ENCODE measurements around the gene CBY2. TPM values are rescaled to one million over a fixed set of nuclear protein-coding genes. Genes with fewer than 3 reads are reported as not detected.
A peak's percentile ranks its signal among the peaks of the same experiment; 100 is the strongest.

Gene CBY2
- polyA plus RNA-seq, 4 donors = 0.39 to 1.1 (median 0.46) TPM; not detected in 1

DNA sequence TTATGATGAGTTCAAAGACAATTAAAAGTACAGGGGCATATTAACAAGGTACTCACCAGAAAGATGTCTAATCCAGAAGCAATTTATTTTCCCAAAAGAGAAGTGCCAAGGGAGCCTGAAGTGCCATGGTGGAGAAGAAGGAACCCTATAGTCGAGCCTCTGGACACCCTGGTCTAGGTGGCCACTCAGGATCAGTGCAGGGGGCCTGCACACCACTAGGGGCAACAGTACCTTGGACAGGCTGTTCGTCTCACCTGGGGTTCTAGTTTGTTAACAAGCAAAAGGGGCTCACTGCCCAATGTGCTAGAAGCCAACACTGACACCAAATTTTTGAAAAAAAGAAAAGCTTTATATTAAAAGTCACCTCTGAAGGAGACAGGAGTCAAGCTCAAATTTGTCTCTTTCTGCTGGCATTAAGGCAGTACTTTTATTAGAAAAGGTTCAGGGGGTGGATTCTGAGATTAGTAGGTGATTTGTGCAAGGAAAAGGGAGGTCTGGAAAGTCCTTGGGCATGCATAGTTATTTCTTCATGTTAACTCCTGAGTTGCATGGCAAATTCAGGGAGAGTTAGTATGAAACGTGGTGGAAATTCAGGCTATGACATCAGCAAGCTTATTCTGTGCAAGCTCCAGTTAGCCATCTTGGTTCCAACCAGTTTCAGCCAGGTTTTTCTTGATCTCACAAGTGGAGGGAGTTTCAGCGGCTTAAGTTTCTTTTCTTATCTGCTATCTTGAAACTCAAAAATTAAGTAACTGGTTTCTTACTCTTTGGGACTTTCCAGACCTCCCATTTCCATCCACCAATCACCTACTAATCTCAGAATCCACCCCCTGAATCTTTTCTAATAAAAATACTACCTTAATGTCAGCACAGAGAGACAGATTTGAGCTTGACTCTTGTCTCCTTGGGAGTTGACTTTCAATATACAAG, 884 bp upstream of the CBY2 start:
- no peak for DNase-seq (ENCODE audit: low read depth in 4 of 4, low spot score in 3 of 4)

- DNase-seq (ENCODE audit: low read depth in 4 of 4, low spot score in 3 of 4) = no peak
Observed at GRCh38 chr13:45702869-45703391, 810 bp downstream of the CBY2 start.

DNA sequence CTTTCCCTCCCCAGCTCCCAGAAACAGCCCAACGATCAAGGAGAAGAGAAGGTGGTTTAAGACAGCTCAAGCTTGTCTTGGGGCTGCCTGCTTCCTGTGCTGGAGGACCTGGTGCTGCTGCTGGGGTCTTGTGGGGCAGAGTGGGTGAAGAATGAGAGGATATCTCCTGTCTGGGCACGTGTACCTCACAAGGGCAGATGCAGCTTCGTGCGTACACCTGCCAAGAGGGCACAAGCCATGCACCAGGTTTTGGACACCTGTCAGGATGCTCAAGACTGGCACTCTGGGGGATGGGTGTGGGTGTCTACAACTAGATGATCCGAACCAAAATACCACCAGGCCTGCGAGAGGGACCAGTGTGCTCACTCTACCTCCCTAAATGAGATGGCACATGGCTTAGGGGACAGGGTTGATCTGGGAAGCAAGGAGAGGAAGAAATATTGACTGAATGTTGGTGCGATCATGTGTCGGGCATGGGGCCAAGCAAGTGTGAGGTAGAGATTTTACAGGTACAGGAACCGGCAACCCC, 2.2 kb downstream of the CBY2 start:
- no peak for DNase-seq (ENCODE audit: low read depth in 4 of 4, low spot score in 3 of 4)

GRCh38 chr13:45704854-45705695, 3.0 kb downstream of the CBY2 start:
- no peak for DNase-seq (ENCODE audit: low read depth in 4 of 4, low spot score in 3 of 4)

DNA sequence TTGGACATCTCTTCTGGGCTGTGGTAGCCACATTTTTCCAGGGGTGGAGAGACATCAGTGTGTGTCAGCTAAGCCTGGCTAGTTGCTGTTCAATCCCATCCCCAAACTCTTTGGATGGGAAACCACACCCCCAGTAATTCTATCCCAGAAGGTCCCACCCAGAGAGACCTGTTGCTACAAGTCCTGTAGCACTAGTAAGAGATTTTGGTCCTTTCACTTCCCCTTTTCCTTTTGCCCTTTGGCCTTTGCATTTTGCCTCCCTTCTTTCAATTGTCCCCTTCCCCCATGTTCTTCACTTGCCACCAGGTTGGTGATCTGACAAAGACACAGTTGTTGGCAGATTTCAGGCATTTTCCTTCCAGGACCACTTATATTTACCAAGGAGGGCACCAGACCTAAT, 3.8 kb downstream of the CBY2 start:
- DNase-seq (ENCODE audit: low read depth in 4 of 4, low spot score in 3 of 4) = no peak

- no peak for DNase-seq (ENCODE audit: low read depth in 4 of 4, low spot score in 3 of 4)
Observed at GRCh38 chr13:45707516-45708100, 5.5 kb downstream of the CBY2 start.

- DNase-seq (ENCODE audit: low read depth in 4 of 4, low spot score in 3 of 4) = no peak
Observed at GRCh38 chr13:45711951-45712350, 9.8 kb downstream of the CBY2 start.

DNA sequence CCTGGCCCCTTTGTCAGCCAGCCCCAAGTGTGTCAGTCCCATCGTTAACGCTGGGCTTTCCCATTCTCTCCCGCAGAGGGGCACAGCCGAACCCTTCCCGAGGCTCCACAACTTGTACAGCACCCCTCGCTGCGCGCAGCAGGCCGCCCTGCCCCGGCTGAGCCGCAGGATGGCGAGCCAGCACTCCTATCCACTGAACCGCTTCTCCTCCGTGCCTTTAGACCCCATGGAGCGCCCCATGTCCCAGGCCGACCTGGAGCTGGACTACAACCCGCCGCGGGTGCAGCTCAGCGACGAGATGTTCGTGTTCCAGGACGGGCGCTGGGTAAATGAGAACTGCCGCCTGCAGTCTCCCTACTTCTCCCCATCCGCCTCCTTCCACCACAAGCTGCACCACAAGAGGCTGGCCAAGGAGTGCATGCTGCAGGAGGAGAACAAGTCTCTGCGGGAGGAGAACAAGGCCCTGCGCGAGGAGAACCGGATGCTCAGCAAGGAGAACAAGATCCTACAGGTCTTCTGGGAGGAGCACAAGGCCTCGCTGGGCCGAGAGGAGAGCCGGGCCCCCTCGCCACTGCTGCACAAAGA, 11.1 kb downstream of the CBY2 start:
- DNase-seq (ENCODE audit: low read depth in 4 of 4, low spot score in 3 of 4) = no peak

- no peak for DNase-seq (ENCODE audit: low read depth in 4 of 4, low spot score in 3 of 4)
Observed at GRCh38 chr13:45713721-45714120, 11.6 kb downstream of the CBY2 start.

GRCh38 chr13:45714170-45714569, 12.1 kb downstream of the CBY2 start:
- DNase-seq (ENCODE audit: low read depth in 4 of 4, low spot score in 3 of 4) = no peak

DNA sequence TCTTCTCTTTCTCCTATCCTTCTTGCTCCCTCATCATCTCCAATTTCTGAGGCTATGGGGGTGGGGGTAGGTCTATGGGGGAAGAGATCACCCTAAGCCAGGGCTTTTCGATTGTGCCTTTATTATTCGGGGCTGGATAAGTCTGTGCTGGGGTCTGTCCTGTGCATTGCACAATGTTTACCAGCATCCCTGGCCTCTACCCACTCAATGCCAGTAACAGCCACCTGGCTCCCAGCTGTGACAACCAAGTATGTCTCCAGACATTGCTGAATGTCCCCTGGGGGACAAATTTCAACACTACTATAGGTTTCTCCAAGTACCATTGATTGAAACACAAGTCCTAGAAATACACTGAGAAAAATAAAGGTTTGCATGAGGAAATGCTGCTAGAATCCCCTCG, 13.2 kb downstream of the CBY2 start:
- DNase-seq (ENCODE audit: low read depth in 4 of 4, low spot score in 3 of 4) = no peak

GRCh38 chr13:45717349-45717748, 15.2 kb downstream of the CBY2 start:
- DNase-seq (ENCODE audit: low read depth in 4 of 4, low spot score in 3 of 4) = peak in 1 of 4 donors; percentile 43

GRCh38 chr13:45718063-45718462, 15.9 kb downstream of the CBY2 start:
- DNase-seq (ENCODE audit: low read depth in 4 of 4, low spot score in 3 of 4) = peak in 1 of 4 donors; percentile 10

DNA sequence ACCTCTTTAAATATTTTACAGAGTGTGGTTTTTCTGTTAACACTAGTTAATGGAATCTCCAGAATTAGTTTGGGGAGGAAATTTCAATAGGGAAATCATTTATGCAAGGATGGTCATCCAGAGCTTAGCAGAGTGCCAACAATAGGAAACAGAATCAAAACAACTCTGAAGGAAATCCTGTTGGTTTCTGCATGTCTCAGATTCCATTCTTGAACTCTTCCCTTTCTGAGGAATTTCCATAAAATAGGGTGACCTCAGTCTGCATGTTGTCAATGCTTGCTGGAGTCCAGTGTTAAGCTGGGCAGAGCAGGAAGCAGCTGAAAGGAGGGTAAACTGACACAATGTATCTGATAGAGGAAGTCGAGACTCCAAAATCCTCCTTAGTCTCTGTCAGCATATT, 16.9 kb downstream of the CBY2 start:
- no peak for DNase-seq (ENCODE audit: low read depth in 4 of 4, low spot score in 3 of 4)

GRCh38 chr13:45721203-45721731, 19.1 kb downstream of the CBY2 start:
- no peak for DNase-seq (ENCODE audit: low read depth in 4 of 4, low spot score in 3 of 4)

DNA sequence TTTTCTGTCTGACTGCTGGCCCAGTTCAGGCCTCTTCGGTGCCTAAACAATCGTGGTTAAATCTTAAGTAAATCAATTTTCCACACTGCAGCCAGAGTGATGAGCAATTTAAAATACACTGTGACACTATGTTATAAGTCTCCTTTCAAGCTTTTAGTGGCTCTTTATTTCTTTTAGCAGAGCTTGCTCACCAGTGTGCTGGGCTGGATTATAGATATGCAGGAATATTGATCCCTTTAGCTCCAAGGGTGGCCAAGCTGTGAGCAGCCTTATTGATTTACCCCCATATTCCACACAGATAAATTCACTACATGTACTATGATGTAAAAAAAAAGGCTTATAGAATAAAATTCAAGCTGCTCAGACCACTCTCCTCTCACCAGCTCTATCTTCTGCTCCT, 21.7 kb downstream of the CBY2 start:
- DNase-seq (ENCODE audit: low read depth in 4 of 4, low spot score in 3 of 4) = no peak

GRCh38 chr13:45728759-45729158, 26.6 kb downstream of the CBY2 start:
- no peak for DNase-seq (ENCODE audit: low read depth in 4 of 4, low spot score in 3 of 4)

- DNase-seq (ENCODE audit: low read depth in 4 of 4, low spot score in 3 of 4) = no peak
Observed at GRCh38 chr13:45731455-45731854, 29.3 kb downstream of the CBY2 start.

GRCh38 chr13:45732916-45733315, 30.8 kb downstream of the CBY2 start:
- DNase-seq (ENCODE audit: low read depth in 4 of 4, low spot score in 3 of 4) = no peak

DNA sequence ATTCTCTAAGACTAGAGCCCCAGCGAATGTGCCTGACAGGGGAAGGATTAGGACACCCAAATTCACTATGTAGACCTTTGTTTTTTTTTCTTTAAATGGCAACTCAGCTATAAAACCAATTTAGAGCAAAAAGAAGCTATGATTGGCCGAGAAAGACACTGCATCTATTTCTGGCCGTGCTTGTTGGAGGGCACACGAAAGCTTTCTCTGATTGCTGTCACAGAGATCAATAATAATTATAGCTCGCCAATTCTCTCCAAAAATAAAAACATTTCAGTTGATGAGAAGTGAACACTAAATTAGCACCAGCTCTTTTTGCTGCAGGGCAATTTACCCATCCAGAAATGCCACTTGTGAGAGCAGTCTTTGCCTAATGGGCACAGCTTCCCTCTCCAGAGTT, 31.2 kb downstream of the CBY2 start:
- no peak for DNase-seq (ENCODE audit: low read depth in 4 of 4, low spot score in 3 of 4)

All from left renal pelvis (tissue), 4 donors.